ENCODE measurements around the gene NAGA.

Gene NAGA

DNA sequence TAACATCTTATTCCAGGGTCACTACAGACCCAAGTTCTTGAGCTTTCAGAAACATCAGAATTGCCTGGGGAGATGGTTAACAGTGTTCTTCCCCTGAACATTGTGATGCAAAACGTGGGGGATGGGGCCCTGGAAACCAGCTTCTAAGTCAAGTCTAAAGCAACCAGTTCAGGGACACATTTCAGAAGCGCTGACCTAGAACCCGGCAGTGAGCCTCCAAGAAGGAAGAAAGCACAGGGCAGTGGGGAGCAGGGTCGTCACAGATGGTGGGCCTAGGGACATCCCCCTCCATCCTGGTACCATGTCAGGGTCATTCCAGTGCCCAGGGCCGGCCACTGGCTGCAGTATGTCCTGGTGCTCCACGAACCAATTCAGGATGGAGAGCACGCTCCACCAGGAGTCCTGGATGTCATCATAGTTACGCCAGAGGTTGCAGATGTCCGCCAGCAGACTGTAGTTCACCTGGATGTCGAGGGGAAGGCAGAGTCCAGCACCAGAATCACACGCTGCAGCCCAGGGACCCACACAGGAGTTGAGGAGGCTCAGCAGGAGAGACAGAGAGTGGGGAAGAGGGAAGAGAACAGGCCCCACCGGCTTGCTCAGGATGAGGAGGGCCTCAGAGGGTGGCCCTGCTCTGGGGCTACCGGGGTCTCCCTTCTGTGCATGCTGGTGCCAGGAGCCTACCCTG, 5.0 kb downstream of the NAGA start:
- no CpG with 5 or more reads among the region's 13 CpGs for WGBS (ENCODE audit: extremely low coverage, insufficient coverage, low lambda C conversion rate)
- no peak overlapping the region for H3K18ac ChIP-seq (ENCODE audit: low read length)

DNA sequence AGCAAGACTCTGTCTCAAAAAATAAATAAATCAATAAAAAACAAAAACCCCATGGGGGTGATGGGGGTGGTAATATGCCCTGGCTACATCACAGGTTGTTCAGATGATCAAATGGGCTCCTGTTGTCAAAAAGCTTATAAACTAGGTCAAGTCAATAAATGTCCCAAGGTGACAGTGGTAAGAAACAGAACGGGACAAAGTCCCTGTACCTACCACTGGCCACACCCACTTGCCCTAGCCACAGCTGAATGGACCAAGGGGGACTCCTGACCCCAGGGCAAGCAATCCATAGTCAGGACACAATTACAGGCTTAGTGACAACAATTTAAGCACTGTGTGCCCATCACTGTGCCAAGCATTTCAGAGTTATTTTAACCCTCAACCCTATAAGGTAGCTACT, 6.0 kb downstream of the NAGA start:
- no CpG with 5 or more reads among the region's 1 CpG for WGBS (ENCODE audit: extremely low coverage, insufficient coverage, low lambda C conversion rate)
- no peak overlapping the region for H3K9ac ChIP-seq (ENCODE audit: low read length)
- no peak overlapping the region for H3K4ac ChIP-seq (ENCODE audit: low read depth, low read length)
- no peak overlapping the region for H2AK5ac ChIP-seq (ENCODE audit: low read length)
- no peak overlapping the region for H2BK15ac ChIP-seq (replicated peaks; ENCODE audit: low read depth)
- H3K79me1 ChIP-seq (ENCODE audit: low read length) = peaks cover under 1% of the 10 kb centered on the region
- H4K8ac ChIP-seq (ENCODE audit: low read depth, low read length) = no peak overlapping the region
- no peak overlapping the region for H4K5ac ChIP-seq (ENCODE audit: low read length)
- no peak overlapping the region for H3K27ac ChIP-seq (ENCODE audit: low read depth, low read length)
- H3K36me3 ChIP-seq (ENCODE audit: control insufficient read depth, insufficient read depth, low read length) = no peaks in the 10 kb centered on the region
- no peak for DNase-seq
- no peak overlapping the region for H2BK120ac ChIP-seq (ENCODE audit: low read depth, low read length)
- H3K23ac ChIP-seq (ENCODE audit: low read length) = no peak overlapping the region
- H3K4me2 ChIP-seq (ENCODE audit: low read length) = no peak overlapping the region
- no peak overlapping the region for H3K4me3 ChIP-seq (ENCODE audit: low read length)
- no peaks in the 10 kb centered on the region for H3K27me3 ChIP-seq (ENCODE audit: insufficient read depth, low read length, poor library complexity)
- H3K4me1 ChIP-seq (ENCODE audit: control insufficient read depth, low read depth, low read length) = peaks cover 7% of the 10 kb centered on the region
- H3K79me2 ChIP-seq (ENCODE audit: control insufficient read depth, insufficient read depth, low read length) = no peaks in the 10 kb centered on the region
- H3K18ac ChIP-seq (ENCODE audit: low read length) = no peak overlapping the region
- no peak overlapping the region for H3K56ac ChIP-seq (ENCODE audit: low read length)
- no peak overlapping the region for H2BK5ac ChIP-seq (ENCODE audit: low read length)

More for the DNA sequence above, 5.0 kb downstream of the NAGA start:
- peaks cover 10% of the 10 kb centered on the region for H3K4me1 ChIP-seq (ENCODE audit: control insufficient read depth, low read depth, low read length)
- H3K36me3 ChIP-seq (ENCODE audit: control insufficient read depth, insufficient read depth, low read length) = no peaks in the 10 kb centered on the region
- H3K4me2 ChIP-seq (ENCODE audit: low read length) = no peak overlapping the region
- DNase-seq = peak; percentile 69
- no peak overlapping the region for H3K4me3 ChIP-seq (ENCODE audit: low read length)
- no peak overlapping the region for H3K23ac ChIP-seq (ENCODE audit: low read length)
- no peaks in the 10 kb centered on the region for H3K27me3 ChIP-seq (ENCODE audit: insufficient read depth, low read length, poor library complexity)
- H3K79me1 ChIP-seq (ENCODE audit: low read length) = peaks cover 2% of the 10 kb centered on the region
- H2AK5ac ChIP-seq (ENCODE audit: low read length) = no peak overlapping the region
- H3K27ac ChIP-seq (ENCODE audit: low read depth, low read length) = no peak overlapping the region
- no peak overlapping the region for H4K8ac ChIP-seq (ENCODE audit: low read depth, low read length)
- H2BK120ac ChIP-seq (ENCODE audit: low read depth, low read length) = no peak overlapping the region
- no peak overlapping the region for H4K5ac ChIP-seq (ENCODE audit: low read length)
- no peak overlapping the region for H2BK5ac ChIP-seq (ENCODE audit: low read length)
- peak overlapping the region; percentile 25 for H3K56ac ChIP-seq (ENCODE audit: low read length)
- no peaks in the 10 kb centered on the region for H3K79me2 ChIP-seq (ENCODE audit: control insufficient read depth, insufficient read depth, low read length)
- no peak overlapping the region for H3K4ac ChIP-seq (ENCODE audit: low read depth, low read length)
- no peak overlapping the region for H3K9ac ChIP-seq (ENCODE audit: low read length)
- H2BK15ac ChIP-seq (replicated peaks; ENCODE audit: low read depth) = no peak overlapping the region

DNA sequence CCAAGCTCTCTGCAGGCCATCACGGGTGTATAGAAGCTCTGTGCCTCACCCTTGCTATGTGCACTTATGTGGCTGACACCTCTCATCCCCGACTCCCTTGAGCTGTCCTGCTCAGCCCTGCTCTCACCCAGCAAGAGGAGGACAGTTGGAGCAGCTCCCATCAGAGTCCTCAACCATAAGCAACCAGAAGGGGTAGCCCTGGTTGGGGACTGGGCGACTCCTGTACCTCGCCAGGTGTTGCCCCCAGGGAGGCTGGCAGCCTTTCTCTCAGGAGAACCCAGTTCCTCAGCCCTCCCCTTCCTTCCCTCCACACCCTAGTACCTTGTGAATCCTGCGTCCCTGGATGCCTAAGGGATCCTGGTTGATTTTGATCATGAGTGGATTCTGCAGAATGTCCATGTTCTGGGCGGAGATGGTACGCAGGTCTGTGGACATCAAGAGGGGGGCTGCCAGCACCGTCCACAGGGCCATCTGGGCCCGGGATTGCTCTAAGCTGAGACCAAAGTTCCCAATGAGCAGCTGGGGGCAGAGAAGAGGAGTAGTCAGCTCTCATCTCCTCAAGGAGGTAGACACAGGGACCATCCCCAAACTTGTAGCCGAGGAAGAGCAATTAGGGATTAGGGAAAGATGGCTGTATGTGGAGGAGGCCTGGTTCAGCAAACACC, 8.0 kb downstream of the NAGA start:
- DNase-seq = no peak
- H3K4ac ChIP-seq (ENCODE audit: low read depth, low read length) = no peak overlapping the region
- no peaks in the 10 kb centered on the region for H3K36me3 ChIP-seq (ENCODE audit: control insufficient read depth, insufficient read depth, low read length)

DNA sequence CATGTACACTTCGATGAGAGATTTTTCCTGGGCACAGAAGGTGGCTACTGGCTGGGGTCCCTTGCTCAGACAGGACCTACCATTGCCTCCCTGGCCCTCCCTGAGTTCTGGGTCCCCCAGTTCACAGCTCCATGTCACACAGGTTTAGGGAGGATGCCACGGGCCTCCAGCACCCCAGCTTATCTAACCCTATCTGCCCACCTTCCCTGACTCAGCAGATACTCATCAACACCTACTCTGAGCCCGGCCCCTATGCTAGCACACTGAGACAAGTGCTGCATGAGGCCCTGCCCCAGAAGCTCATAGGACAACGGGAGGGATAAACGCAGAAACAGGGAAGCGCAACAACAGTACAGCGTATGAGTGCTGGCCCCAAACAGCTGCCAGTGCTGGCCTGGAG, 9.6 kb downstream of the NAGA start:
- Histone ChIP-seq H2BK120ac (ENCODE audit: low read depth, low read length) (no peak overlapping the region), H3K56ac (ENCODE audit: low read length) (no peak overlapping the region), H3K36me3 (ENCODE audit: control insufficient read depth, insufficient read depth, low read length) (no peaks in the 10 kb centered on the region), H3K27me3 (ENCODE audit: insufficient read depth, low read length, poor library complexity) (no peaks in the 10 kb centered on the region), H2BK15ac (replicated peaks; ENCODE audit: low read depth) (no peak overlapping the region), H4K5ac (ENCODE audit: low read length) (no peak overlapping the region), H3K4me3 (ENCODE audit: low read length) (no peak overlapping the region), H3K9ac (ENCODE audit: low read length) (no peak overlapping the region), H3K4ac (ENCODE audit: low read depth, low read length) (no peak overlapping the region), H3K23ac (ENCODE audit: low read length) (no peak overlapping the region), H3K79me2 (ENCODE audit: control insufficient read depth, insufficient read depth, low read length) (no peaks in the 10 kb centered on the region), H3K79me1 (ENCODE audit: low read length) (no peaks in the 10 kb centered on the region), H2AK5ac (ENCODE audit: low read length) (no peak overlapping the region), H3K18ac (ENCODE audit: low read length) (no peak overlapping the region), H3K27ac (ENCODE audit: low read depth, low read length) (no peak overlapping the region), H3K4me2 (ENCODE audit: low read length) (no peak overlapping the region), H3K4me1 (ENCODE audit: control insufficient read depth, low read depth, low read length) (peaks cover 7% of the 10 kb centered on the region), H2BK5ac (ENCODE audit: low read length) (no peak overlapping the region), H4K8ac (ENCODE audit: low read depth, low read length) (no peak overlapping the region)
- WGBS (ENCODE audit: extremely low coverage, insufficient coverage, low lambda C conversion rate) = no CpG with 5 or more reads among the region's 7 CpGs
- no peak for DNase-seq

More for the DNA sequence above, 8.0 kb downstream of the NAGA start:
- peaks cover 7% of the 10 kb centered on the region for H3K4me1 ChIP-seq (ENCODE audit: control insufficient read depth, low read depth, low read length)
- no peak overlapping the region for H3K18ac ChIP-seq (ENCODE audit: low read length)
- no peak overlapping the region for H2BK5ac ChIP-seq (ENCODE audit: low read length)
- no peak overlapping the region for H2BK120ac ChIP-seq (ENCODE audit: low read depth, low read length)
- no peaks in the 10 kb centered on the region for H3K79me2 ChIP-seq (ENCODE audit: control insufficient read depth, insufficient read depth, low read length)
- no peak overlapping the region for H2AK5ac ChIP-seq (ENCODE audit: low read length)
- no peak overlapping the region for H3K27ac ChIP-seq (ENCODE audit: low read depth, low read length)
- H3K27me3 ChIP-seq (ENCODE audit: insufficient read depth, low read length, poor library complexity) = no peaks in the 10 kb centered on the region
- no peak overlapping the region for H4K8ac ChIP-seq (ENCODE audit: low read depth, low read length)
- H3K9ac ChIP-seq (ENCODE audit: low read length) = no peak overlapping the region
- H3K4me3 ChIP-seq (ENCODE audit: low read length) = no peak overlapping the region
- no peak overlapping the region for H4K5ac ChIP-seq (ENCODE audit: low read length)
- no peak overlapping the region for H2BK15ac ChIP-seq (replicated peaks; ENCODE audit: low read depth)
- H3K23ac ChIP-seq (ENCODE audit: low read length) = no peak overlapping the region
- no peak overlapping the region for H3K4me2 ChIP-seq (ENCODE audit: low read length)
- WGBS (ENCODE audit: extremely low coverage, insufficient coverage, low lambda C conversion rate) = no CpG with 5 or more reads among the region's 10 CpGs
- no peaks in the 10 kb centered on the region for H3K79me1 ChIP-seq (ENCODE audit: low read length)
- H3K56ac ChIP-seq (ENCODE audit: low read length) = no peak overlapping the region

DNA sequence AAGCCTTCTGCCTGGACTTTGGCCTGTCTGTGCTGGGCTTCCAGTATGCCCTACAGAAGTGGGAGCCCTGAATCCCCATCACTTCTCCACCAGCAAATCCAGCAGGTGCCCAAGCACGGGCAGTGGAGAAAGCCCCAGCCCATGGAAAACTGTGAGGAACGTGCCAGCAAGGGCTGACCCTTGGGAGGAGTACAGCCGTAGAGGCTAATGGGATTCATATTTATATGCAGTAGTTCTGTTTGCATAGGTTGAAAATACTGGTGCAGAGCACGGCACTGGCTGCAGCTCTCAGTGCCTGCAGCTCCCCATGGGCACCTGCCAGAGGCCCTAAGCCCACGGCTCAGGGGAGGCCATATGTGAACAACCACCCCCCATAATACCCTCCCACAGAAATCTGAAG, 10.1 kb downstream of the NAGA start:
- no peak overlapping the region for H3K23ac ChIP-seq (ENCODE audit: low read length)
- H2AK5ac ChIP-seq (ENCODE audit: low read length) = no peak overlapping the region
- H3K27me3 ChIP-seq (ENCODE audit: insufficient read depth, low read length, poor library complexity) = no peaks in the 10 kb centered on the region
- H2BK15ac ChIP-seq (replicated peaks; ENCODE audit: low read depth) = no peak overlapping the region
- no CpG with 5 or more reads among the region's 5 CpGs for WGBS (ENCODE audit: extremely low coverage, insufficient coverage, low lambda C conversion rate)
- DNase-seq = no peak
- no peak overlapping the region for H3K4ac ChIP-seq (ENCODE audit: low read depth, low read length)
- H3K4me2 ChIP-seq (ENCODE audit: low read length) = no peak overlapping the region
- H3K4me1 ChIP-seq (ENCODE audit: control insufficient read depth, low read depth, low read length) = peaks cover 4% of the 10 kb centered on the region
- no peaks in the 10 kb centered on the region for H3K79me1 ChIP-seq (ENCODE audit: low read length)
- no peaks in the 10 kb centered on the region for H3K36me3 ChIP-seq (ENCODE audit: control insufficient read depth, insufficient read depth, low read length)
- H3K9ac ChIP-seq (ENCODE audit: low read length) = no peak overlapping the region
- no peak overlapping the region for H4K8ac ChIP-seq (ENCODE audit: low read depth, low read length)
- no peak overlapping the region for H3K56ac ChIP-seq (ENCODE audit: low read length)
- H2BK120ac ChIP-seq (ENCODE audit: low read depth, low read length) = no peak overlapping the region
- no peak overlapping the region for H4K5ac ChIP-seq (ENCODE audit: low read length)
- H2BK5ac ChIP-seq (ENCODE audit: low read length) = no peak overlapping the region
- no peak overlapping the region for H3K18ac ChIP-seq (ENCODE audit: low read length)
- H3K4me3 ChIP-seq (ENCODE audit: low read length) = no peak overlapping the region
- no peaks in the 10 kb centered on the region for H3K79me2 ChIP-seq (ENCODE audit: control insufficient read depth, insufficient read depth, low read length)
- H3K27ac ChIP-seq (ENCODE audit: low read depth, low read length) = no peak overlapping the region

Data from mesendoderm (in vitro differentiated cells).